ENCODE measurements around the gene MKLN1.

MKLN1 gene

GRCh38 chr7:131482800-131483199 lies 155.1 kb downstream of the MKLN1 start:
- in situ Hi-C loops (cut with HindIII; ENCODE audit: low pct_ligation_motif_present, low pct_unique_long_range_greater_than_20kb, low sequenced_read_pairs), result no loop called here
- no peak for DNase-seq

DNA sequence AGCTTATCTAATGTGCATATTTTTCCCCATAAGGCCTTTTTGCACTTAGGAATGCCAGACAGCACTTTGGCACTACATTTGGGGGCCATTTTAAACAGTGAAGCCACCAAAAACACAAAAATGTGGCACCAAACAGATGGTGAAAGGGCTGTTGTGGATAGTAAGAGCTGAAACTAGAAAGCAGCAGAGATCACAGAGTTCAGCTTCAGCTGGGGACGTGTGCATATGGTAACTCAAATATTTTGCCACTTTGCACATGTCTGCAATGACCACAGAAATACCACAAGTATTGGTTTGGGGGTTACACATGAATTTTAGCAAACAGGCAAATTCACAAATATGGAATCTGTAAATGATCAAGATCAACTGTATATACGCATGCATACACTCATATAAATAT lies 155.9 kb downstream of the MKLN1 start:
- no peak for DNase-seq
- in situ Hi-C loops (cut with HindIII; ENCODE audit: low pct_ligation_motif_present, low pct_unique_long_range_greater_than_20kb, low sequenced_read_pairs), result no loop called here

DNA sequence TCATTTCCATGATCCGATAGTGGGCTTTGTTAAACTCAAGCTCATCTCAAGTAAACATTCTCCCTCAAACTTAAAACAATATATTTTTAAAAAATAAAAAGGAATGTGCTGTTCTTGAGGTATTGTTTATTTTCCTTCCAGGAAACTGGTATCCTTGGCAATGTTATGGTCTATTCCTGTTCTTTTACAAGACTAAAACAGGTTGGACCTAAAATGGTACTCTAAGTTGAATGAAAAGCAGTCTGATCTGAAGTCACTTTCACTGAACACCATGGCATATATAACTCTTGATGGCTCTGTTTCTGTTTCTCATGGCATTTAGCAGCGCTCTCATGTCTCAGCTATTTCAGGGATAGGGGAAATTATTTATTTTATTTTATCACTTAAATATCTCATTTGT lies 158.7 kb downstream of the MKLN1 start:
- in situ Hi-C loops (cut with HindIII; ENCODE audit: low pct_ligation_motif_present, low pct_unique_long_range_greater_than_20kb, low sequenced_read_pairs), result no loop called here

DNA sequence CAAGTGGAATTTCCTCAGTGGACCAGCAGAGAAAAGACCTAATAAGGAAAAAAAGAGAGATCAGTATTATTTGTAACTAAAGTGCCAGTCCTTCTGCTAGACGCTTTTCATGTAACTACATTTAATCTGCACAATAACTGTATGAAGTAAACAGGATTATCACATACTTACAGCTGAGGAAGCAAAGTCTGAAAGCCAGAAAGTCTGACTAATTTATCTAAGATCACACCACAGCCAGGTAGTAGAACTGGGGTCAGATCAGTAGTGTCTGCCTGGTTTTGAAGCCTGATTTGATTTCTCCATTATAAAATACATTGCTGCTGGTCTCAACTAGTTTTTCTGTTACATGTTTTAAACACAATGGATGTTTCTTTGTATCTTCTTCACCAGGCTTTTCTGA lies 159.5 kb downstream of the MKLN1 start:
- DNase-seq, result no peak
- in situ Hi-C loops (cut with HindIII; ENCODE audit: low pct_ligation_motif_present, low pct_unique_long_range_greater_than_20kb, low sequenced_read_pairs), result no loop called here

More for the DNA sequence above, 158.7 kb downstream of the MKLN1 start:
- no peak for DNase-seq

- peak; percentile 35 for DNase-seq
- in situ Hi-C loops (cut with HindIII; ENCODE audit: low pct_ligation_motif_present, low pct_unique_long_range_greater_than_20kb, low sequenced_read_pairs), result no loop called here
These were observed 160.7 kb downstream of the MKLN1 start for GRCh38 chr7:131488361-131488760.

DNA sequence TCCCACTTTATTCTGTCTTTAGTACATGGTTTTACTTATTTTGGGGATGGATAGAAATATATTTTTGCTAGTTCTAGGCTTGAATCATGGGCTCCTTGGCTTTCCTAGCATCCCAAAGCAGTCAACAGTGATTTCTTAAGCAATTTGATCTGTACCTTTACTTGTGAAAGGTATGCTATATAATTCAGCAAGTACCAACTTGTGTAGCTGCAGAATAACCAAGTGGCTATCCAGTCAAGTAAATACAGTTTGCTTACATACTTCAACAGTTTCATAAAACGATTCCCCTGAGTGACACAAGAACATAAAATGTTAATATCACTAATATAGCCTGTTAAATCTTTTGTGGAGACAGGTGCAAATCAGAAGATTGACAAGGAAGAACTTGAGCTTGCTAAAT lies 161.5 kb downstream of the MKLN1 start:
- in situ Hi-C loops (cut with HindIII; ENCODE audit: low pct_ligation_motif_present, low pct_unique_long_range_greater_than_20kb, low sequenced_read_pairs), result no loop called here
- no peak for DNase-seq

GRCh38 chr7:131489881-131490280 lies 162.2 kb downstream of the MKLN1 start:
- in situ Hi-C loops (cut with HindIII; ENCODE audit: low pct_ligation_motif_present, low pct_unique_long_range_greater_than_20kb, low sequenced_read_pairs), result no loop called here
- no peak for DNase-seq

DNA sequence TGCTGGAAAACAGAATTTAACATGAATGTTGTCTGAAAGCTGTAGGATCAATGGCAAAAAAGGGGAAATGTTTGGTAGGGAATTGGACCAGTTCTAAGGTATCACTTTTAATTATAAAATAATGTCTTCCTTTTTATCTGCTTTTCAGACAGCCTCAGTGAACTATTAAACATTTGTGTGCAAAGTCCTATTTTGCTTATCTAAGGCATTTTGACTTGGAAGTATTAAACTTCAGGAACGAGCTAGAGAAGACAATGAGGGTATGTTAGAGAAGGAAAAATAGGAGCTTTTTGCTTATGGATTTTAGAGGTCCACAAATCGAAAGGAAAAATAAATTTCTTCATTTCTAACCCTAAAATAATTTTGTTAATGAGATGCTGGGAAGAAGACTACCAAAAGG lies 165.4 kb downstream of the MKLN1 start:
- in situ Hi-C loops (cut with HindIII; ENCODE audit: low pct_ligation_motif_present, low pct_unique_long_range_greater_than_20kb, low sequenced_read_pairs), result no loop called here
- DNase-seq, result no peak

DNA sequence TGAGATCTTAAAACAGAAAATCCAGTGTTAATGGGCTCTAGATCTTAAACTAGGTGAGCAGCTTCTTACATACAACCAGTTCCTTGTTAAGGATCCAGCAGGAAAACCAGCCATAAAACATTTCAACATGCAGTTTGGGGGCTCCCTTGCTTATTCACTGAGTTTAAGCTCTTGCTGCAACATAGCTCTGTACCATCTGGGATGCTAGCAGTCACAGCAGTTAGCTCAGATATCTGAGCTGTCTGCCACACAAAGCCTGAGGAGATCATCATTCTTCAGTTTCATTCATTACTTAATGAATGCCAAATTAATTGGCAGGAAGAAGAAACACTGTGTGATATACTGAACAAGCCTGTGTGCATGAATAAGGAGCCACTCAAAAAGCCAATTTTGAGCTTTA lies 165.9 kb downstream of the MKLN1 start:
- in situ Hi-C loops (cut with HindIII; ENCODE audit: low pct_ligation_motif_present, low pct_unique_long_range_greater_than_20kb, low sequenced_read_pairs), result no loop called here

GRCh38 chr7:131494182-131494581 lies 166.5 kb downstream of the MKLN1 start:
- in situ Hi-C loops (cut with HindIII; ENCODE audit: low pct_ligation_motif_present, low pct_unique_long_range_greater_than_20kb, low sequenced_read_pairs), result no loop called here
- no peak for DNase-seq

More for the DNA sequence above, 165.9 kb downstream of the MKLN1 start:
- no peak for DNase-seq

DNA sequence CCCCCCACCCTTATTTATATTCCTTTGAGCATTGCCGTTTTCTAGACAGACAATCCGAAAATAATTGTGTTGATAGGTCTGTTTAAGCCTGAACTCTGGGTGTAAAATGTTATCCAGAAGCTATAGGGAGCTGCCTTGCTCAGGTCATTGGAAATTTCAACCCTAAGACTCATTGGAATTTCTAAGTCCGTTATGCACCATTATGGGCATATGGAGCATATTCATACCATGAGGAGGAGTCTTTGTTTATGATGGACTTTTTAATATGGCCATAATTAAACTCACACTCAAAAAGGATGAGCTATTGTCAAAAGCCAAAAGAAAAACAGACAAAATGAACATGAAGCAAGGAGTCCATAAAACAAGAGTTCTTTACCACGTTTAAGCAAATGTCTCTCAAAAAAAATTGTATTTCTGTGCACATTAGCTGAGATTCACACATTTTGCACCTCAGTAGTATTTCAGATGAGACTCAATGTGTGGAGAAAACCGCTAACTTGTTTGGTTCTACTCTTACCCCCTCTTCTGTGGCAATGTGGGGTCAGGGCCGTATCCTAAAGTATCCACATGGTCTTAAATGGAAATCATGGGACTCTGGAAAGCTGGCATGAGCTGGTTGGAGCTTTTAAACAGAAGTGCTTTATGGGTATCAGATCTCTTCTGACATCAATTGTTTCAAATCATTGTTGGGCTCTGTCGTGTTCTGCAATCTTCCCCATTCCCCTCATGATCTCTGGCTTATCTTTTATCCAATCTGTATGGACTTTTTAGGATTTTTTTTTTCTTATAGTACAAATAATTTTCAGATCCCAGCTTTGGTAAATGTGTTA lies 168.2 kb downstream of the MKLN1 start:
- in situ Hi-C loops (cut with HindIII; ENCODE audit: low pct_ligation_motif_present, low pct_unique_long_range_greater_than_20kb, low sequenced_read_pairs), result no loop called here

DNA sequence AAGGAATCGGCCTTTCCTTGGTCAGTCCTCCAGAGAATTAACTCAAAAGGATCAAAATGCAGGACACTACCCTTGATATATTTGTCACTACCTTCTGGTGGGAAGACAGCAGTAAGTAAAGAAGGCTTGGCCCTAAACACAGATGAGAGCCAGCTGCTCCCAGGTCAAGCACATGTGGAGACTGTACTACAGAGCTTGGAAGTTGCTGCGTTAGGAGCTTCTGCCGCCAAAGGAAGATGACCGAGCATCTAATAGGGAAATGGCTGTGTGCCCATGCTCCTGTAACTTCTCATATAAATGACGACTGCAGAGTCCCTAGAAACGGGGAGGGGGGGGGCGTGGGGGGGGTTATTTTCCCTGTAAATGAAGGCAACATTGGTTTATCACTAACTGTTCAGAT lies 169.8 kb downstream of the MKLN1 start:
- DNase-seq, result no peak
- in situ Hi-C loops (cut with HindIII; ENCODE audit: low pct_ligation_motif_present, low pct_unique_long_range_greater_than_20kb, low sequenced_read_pairs), result no loop called here

More for the DNA sequence above, 168.2 kb downstream of the MKLN1 start:
- no peak for DNase-seq

DNA sequence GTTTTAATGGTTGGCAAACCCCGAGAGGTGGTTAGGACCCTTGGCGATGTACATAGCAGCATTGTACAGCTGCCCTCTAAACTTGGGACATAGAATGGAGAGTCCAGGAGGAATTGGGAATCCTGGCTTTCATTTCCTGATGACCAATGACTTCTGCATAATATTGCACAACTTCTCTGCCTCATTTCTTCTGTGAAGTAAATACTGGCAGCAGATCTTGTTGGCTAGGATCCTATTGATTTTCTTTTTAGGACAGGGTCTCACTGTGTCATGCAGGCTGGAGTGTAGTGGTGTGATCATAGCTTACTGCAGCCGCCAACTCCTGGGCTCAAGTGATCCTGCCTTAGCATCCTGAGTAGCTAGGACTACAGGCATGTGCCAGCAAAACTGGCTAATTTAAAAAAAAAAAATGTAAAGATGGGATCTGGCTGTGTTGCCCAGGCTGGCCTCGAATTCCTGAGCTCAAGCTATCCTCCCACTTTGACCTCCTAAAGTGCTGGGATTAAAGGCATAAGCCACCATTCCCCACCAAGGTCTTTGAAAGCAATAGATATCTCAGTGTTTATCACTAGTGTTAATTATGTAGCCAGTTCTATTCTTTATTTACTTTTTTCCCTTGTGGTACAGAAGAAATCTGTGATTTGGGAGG lies 170.7 kb downstream of the MKLN1 start:
- DNase-seq, result no peak
- in situ Hi-C loops (cut with HindIII; ENCODE audit: low pct_ligation_motif_present, low pct_unique_long_range_greater_than_20kb, low sequenced_read_pairs), result no loop called here

- in situ Hi-C loops (cut with HindIII; ENCODE audit: low pct_ligation_motif_present, low pct_unique_long_range_greater_than_20kb, low sequenced_read_pairs), result no loop called here
- no peak for DNase-seq
These were observed 172.1 kb downstream of the MKLN1 start for GRCh38 chr7:131499801-131500200.

DNA sequence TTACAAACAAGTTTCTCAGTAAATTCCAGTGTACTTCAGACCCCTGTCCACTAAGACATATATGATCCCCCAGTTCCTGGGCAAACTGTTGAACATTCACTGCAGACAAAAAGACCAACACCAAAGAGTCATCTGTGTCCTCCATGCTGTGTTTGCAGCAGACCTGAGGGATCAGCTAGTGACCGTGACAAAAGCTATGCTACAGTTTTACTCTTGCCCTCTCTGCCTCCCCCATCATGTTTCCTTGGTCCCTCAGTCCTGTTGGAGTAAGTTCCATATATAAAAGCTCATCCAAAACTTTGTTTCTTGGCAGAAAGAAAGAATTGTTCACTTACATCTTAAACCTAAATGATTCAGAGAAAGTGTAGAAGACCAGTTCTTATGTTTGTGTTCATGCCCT lies 172.7 kb downstream of the MKLN1 start:
- DNase-seq, result no peak
- in situ Hi-C loops (cut with HindIII; ENCODE audit: low pct_ligation_motif_present, low pct_unique_long_range_greater_than_20kb, low sequenced_read_pairs), result no loop called here

GRCh38 chr7:131501422-131501821 lies 173.7 kb downstream of the MKLN1 start:
- in situ Hi-C loops (cut with HindIII; ENCODE audit: low pct_ligation_motif_present, low pct_unique_long_range_greater_than_20kb, low sequenced_read_pairs), result no loop called here
- DNase-seq, result peak; percentile 73

GRCh38 chr7:131501930-131502685 lies 174.4 kb downstream of the MKLN1 start:
- in situ Hi-C loops (cut with HindIII; ENCODE audit: low pct_ligation_motif_present, low pct_unique_long_range_greater_than_20kb, low sequenced_read_pairs), result no loop called here

GRCh38 chr7:131502810-131503508 lies 175.3 kb downstream of the MKLN1 start:
- in situ Hi-C loops (cut with HindIII; ENCODE audit: low pct_ligation_motif_present, low pct_unique_long_range_greater_than_20kb, low sequenced_read_pairs), result no loop called here
- peak; percentile 31 for DNase-seq

More at GRCh38 chr7:131501930-131502685, 174.4 kb downstream of the MKLN1 start:
- no peak for DNase-seq

- no peak for DNase-seq
- in situ Hi-C loops (cut with HindIII; ENCODE audit: low pct_ligation_motif_present, low pct_unique_long_range_greater_than_20kb, low sequenced_read_pairs), result no loop called here
These were observed 176.0 kb downstream of the MKLN1 start for GRCh38 chr7:131503639-131504038.
